HG02852 (cell line): ENCODE data around the gene MTMR2.

Source experiments
- ATAC-seq: cut with Tn5 transposase; IDR thresholded peaks from one replicate; pipeline ENCODE4 v1.9.1; 2021; ENCODE audit warnings: mild to moderate bottlenecking, moderate library complexity; ENCODE audit not compliant: unreplicated experiment

The MTMR2 gene

GRCh38 chr11:95788921-95789505 lies 134.9 kb downstream of the MTMR2 start:
- ATAC-seq, result no peak
